ENCODE data around the gene WDR88.
A peak's percentile ranks its signal among the peaks of the same experiment; 100 is the strongest.
"Not testable (repeated sequence)": the region's sequence is repeated elsewhere in the genome, so short reads cannot be mapped to it uniquely, and the experiment has no call there.

WDR88 gene

DNA sequence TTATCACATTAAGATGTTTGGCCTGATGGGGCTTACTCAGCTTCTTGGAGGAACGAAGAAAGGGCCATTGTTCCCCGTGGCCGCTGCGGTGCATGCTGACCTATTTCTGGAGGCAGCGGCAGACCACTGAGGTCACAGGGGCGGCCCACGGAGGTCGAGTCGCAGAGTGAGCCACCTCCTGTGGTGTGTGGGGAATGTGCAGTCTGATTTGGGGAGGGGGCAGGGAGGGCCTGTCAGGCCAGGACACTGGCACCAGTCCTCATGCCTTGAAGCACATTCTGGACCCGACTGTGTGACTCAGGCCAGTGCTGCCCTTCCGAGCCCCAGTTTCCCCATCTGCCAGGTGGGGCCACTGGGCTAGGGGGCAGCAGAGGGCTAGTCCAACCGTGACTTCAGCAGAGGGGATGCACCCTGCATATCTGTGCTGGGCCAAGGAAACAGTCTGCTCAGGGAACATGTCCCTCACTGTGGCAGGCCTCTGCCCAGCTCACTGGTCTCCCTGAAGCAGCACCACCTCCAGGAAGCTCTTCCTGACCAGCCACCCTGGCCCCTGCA lies 87.4 kb downstream of the WDR88 start:
- TF ChIP-seq, protein P1, sequence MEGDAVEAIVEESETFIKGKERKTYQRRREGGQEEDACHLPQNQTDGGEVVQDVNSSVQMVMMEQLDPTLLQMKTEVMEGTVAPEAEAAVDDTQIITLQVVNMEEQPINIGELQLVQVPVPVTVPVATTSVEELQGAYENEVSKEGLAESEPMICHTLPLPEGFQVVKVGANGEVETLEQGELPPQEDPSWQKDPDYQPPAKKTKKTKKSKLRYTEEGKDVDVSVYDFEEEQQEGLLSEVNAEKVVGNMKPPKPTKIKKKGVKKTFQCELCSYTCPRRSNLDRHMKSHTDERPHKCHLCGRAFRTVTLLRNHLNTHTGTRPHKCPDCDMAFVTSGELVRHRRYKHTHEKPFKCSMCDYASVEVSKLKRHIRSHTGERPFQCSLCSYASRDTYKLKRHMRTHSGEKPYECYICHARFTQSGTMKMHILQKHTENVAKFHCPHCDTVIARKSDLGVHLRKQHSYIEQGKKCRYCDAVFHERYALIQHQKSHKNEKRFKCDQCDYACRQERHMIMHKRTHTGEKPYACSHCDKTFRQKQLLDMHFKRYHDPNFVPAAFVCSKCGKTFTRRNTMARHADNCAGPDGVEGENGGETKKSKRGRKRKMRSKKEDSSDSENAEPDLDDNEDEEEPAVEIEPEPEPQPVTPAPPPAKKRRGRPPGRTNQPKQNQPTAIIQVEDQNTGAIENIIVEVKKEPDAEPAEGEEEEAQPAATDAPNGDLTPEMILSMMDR (conservative IDR thresholded peaks at IDR 0.05; ENCODE audit: low read depth, low read length), result peak; percentile 56
- DNase-seq (ENCODE audit: low read depth), result no peak
- H3K4me3 ChIP-seq (ENCODE audit: low read length), result no peak overlapping the region

DNA sequence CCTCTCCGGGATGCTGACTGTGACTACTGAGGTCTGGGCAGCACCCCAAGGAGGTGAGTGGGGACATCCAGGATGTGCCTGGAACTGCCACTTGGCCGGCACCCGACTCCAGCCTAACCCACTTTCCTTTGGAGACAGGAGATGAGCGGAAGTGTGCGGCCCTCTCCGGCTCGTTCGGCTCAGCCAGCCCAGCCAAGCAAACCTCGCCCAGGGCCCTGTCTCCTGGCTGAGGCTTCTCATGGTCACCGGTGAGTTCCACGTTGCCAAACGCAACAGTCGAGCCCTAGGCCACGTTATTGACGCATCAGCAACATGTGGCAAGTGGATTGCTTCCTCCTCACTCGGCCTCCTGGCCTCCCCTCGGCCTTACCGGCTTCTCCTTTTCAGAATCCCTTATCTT lies 88.2 kb downstream of the WDR88 start:
- no peak for DNase-seq (ENCODE audit: low read depth)
- TF ChIP-seq, protein P1 (conservative IDR thresholded peaks at IDR 0.05; ENCODE audit: low read depth, low read length), result no peak
- H3K4me3 ChIP-seq (ENCODE audit: low read length), result no peak overlapping the region

DNA sequence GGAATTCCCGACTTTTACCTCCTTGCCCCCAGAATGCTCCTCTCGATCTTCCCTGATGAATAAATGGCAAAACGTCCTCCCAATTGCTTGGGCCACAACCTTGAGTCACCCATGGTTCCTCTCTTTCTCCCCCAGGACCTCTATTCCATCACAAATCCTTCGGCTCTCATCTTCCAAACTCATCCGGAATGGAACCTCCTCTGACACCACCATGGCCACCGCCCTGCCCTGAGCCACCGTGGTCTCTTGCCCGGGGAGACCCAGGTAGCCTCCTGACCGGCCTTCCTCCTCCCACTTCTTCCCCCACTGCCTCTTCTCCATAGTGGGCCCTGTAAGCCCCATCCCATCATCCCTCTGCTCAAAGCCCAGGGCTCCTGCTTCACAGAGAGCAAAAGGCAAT lies 88.8 kb downstream of the WDR88 start:
- TF ChIP-seq, protein P1 (conservative IDR thresholded peaks at IDR 0.05; ENCODE audit: low read depth, low read length), result no peak
- H3K4me3 ChIP-seq (ENCODE audit: low read length), result no peak overlapping the region
- DNase-seq (ENCODE audit: low read depth), result no peak

DNA sequence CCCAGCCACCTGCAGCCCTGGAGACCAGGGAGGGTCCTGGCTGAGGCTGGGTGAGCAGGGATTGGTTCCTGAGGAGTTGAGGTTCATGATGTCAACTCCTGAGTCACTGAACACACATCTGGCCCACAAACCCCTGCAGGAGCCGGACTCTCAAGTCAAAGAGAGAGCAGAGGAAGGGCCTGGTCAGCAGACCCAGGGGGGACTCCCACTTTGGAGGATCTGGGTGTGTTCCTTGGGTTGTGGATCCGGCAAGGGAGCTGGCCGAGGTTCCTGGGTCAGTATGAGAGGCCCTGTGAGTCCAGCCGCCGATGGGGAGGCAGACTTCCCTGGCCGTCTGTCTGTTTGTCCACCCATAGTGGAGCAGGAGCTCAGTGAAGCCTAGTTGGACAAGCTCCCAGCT lies 89.7 kb downstream of the WDR88 start:
- no peak overlapping the region for H3K4me3 ChIP-seq (ENCODE audit: low read length)
- TF ChIP-seq, protein P1 (conservative IDR thresholded peaks at IDR 0.05; ENCODE audit: low read depth, low read length), result no peak
- DNase-seq (ENCODE audit: low read depth), result no peak

DNA sequence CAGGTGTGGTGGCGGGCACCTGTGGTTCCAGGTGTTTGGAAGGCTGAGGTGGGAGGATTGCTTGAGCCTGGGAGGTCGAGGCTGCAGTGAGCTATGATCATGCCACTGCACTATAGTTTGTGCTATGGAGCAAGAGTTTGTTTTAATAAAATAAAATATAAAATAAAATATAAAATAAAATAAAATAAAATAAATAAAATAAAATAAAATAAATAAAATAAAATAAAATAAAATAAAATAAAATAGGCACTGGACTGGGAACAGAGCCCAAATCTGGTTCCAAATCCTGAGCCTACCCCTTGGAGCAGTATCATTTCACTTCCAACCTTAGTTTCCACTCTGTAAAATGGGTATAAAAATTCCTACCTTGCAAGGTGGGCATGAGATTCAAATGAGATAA lies 90.3 kb downstream of the WDR88 start:
- not testable (repeated sequence) for H3K4me3 ChIP-seq (ENCODE audit: low read length); DNase-seq (ENCODE audit: low read depth)

DNA sequence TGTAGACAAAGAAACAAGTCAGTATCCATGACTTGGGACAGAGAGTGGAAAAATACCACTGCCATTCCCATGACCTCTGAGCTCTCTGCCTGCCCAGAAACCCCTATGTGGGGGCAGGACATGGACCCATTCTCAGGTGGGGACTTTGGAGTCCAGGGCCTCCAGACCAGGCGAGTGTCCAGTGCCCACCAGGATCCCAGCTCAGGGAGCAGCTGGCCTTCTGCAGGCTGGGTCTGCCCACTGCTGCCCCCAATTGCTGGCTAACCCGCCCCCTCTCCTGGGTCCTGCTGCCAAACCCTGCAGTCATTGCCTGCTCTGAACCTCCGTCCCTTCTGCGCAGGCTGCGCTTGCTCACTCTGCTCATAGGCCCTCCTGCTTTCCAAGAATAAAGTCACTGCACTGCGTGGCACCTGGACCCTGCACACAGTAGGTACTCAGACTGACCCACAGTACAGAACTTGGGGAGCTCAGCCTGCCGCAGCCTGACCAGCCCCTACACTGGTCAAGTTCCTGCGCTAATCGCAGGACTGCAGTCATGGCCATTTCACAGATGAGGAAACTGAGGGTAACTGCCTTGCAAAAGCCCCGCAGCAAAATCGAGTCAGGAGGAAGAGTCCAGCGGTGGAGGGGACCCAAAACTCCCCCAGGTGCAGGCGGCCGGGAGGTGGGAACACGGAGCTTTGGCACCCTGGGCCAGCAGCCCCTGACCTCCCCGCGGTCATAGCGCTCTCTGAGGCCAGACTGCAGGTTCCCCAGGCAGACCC lies 93.0 kb downstream of the WDR88 start:
- no peak for DNase-seq (ENCODE audit: low read depth)
- H3K4me3 ChIP-seq (ENCODE audit: low read length), result peak overlapping the region; percentile 8
- TF ChIP-seq, protein P1 (conservative IDR thresholded peaks at IDR 0.05; ENCODE audit: low read depth, low read length), result no peak

Data from retinal pigment epithelial cell (primary cell).